ENCODE data around the gene CNTNAP5.

Gene CNTNAP5

GRCh38 chr2:124646166-124646815, 621.2 kb downstream of the CNTNAP5 start:
- no peak for DNase-seq

GRCh38 chr2:124647245-124647644, 622.2 kb downstream of the CNTNAP5 start:
- no peak for DNase-seq

GRCh38 chr2:124647663-124648062, 622.6 kb downstream of the CNTNAP5 start:
- no peak for DNase-seq

DNA sequence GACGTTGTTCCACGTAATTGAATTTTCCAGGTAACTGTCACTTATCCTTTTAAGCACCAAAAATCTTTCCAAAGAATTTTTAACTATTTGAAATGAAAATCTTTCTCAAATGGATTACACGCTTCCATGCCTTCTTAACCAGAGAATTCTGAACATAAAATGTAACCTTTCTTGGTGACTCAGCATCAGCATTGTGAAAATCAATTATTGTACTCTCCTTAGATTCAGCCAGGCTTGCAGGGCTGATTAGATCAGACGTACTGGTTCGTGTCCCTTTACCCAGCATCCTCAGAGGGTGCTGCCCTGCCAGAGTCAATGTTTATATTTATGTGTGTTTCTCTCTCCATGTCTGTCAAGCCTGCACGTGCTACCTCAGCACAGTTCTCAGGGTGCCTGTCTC, 623.9 kb downstream of the CNTNAP5 start:
- no peak for DNase-seq

DNA sequence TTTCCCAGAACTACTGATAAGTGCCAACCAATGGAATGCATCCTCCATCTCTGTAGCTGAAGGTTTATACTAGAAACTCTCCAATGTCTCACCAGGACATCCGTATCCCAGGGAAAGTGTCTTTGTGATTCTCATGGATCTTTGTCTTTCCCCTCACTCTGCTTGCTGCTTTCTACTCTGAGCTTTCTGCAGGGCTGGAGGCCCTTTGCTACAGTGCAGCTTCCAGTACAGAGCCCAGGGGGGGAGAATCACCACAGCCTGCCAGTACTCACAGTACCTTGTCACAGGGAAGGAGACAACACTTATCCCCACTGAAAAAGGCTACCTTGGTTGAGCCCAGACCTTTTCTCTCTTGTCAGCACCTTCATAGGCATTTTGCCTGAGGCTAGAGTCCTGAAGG, 627.0 kb downstream of the CNTNAP5 start:
- DNase-seq: no peak

GRCh38 chr2:124658373-124658772, 633.3 kb downstream of the CNTNAP5 start:
- no peak for DNase-seq

- DNase-seq: no peak
Observed at GRCh38 chr2:124661558-124661957, 636.5 kb downstream of the CNTNAP5 start.

GRCh38 chr2:124662946-124663644, 638.0 kb downstream of the CNTNAP5 start:
- no peak for DNase-seq

- DNase-seq: no peak
Observed at GRCh38 chr2:124663645-124663997, 638.5 kb downstream of the CNTNAP5 start.

- DNase-seq: no peak
Observed at GRCh38 chr2:124664363-124664762, 639.3 kb downstream of the CNTNAP5 start.

DNA sequence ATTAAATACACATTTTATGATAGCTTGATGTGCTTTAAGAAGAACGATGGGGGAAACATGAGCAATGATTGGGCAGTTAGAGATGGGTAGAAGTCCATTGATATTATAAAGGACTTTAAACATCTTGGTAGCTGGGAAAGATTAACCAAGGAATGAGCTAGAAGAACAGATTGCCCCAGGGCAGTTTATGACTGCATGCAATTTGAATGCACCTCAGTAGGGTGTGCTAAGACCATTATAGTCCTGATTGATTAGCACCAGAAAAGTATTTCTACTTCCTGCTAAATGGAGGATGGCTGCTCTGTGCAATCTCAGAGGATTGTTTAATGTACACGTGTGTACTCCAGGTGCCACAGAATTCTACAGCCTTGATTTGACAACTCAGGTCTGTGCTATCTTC, 641.9 kb downstream of the CNTNAP5 start:
- no peak for DNase-seq

- DNase-seq: no peak
Observed at GRCh38 chr2:124668161-124668560, 643.1 kb downstream of the CNTNAP5 start.

DNA sequence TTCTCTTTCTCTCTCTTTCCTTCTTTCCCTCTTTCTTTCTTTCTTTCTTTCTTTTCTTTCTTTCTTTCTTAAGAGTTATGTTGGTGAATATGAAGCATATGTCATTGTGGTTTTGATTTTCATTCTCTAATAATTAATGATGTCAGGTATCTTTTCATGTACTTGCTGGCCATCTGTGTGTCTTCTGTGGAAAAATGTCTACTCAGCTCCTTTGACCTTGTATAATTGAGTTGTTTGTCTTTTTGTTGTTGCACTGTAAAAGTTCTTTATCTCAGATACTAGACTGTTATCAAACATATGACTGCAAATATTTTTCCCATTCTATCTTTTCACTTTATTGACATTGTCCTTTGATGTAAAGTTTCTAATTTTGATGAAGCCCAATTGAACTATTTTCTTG, 645.1 kb downstream of the CNTNAP5 start:
- no peak for DNase-seq

DNA sequence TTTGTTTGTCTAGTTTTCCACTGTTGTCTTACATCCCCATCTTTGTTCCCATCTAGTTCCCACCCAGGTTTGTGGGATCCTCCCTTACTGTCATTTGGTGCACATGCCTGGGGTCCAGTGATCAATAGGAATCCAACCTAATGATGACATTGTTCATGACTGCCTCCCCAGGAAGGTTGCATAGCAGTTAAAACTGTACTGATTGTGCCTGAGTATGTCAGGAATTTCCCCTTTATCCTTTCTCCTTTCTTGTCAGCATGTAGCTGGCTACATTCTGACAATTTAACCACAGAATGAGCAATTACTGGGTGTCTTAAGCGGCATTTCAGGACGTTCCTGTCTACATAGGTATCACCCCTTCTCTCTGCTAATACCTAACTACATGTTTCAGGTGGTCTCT, 653.0 kb downstream of the CNTNAP5 start:
- no peak for DNase-seq

DNA sequence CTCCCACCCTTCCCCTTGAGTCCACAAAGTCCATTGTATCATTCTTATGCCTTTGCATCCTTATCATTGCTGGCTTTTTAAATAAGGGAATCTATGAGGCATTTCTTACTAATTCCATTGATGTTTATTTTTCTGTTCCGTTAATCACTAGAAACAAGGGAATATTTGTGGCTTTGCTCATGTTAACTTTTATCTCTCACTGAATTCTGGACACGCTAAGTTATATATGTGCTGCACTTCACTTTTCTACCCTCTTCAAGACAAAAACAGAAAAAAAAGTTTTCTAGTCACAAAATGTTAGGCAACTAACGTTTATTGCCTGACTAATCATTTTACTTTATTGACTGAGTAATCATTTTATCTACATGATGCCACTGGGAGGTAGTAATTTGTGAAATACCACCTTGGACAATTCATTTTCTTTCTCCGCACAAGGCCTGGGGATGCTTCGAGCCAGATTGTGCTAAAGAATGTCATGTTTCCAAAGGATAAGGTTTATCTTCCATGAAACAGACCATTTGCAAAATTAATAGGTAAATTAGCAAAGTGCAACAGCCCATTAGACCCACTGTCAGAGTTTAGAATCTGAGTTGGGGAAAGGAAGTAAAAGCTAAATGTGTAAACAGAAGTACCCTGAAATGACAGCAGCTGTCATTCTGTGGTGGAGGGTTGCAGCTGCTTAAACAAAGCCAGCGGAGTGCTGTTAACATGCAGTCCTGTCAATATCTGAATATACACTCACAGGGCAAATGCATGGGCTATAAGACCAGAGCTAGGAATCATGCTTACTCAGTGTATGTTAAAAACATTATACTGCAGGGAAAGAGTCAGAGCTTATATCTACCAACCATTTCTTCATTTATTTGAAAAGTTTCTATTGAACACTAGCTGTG, 658.7 kb downstream of the CNTNAP5 start:
- DNase-seq: no peak

DNA sequence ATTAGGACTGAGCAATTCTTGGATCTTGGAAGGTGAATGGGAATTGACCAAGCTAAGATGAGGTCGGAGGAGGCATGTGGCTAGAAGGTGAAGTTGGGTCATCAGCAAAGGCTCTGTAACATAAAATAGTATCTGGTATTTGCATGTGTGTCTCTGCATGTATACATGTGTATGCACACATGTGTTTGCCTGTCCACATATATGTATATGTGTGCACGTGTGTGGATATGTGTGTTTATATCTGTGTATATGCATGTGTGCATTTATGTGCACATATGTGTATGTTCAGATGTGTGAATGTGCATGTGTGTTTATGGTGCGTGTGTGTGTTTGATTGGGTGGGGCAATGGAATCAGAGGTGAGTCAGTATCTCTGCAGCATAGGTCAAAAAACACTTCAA, 664.3 kb downstream of the CNTNAP5 start:
- DNase-seq: no peak

DNA sequence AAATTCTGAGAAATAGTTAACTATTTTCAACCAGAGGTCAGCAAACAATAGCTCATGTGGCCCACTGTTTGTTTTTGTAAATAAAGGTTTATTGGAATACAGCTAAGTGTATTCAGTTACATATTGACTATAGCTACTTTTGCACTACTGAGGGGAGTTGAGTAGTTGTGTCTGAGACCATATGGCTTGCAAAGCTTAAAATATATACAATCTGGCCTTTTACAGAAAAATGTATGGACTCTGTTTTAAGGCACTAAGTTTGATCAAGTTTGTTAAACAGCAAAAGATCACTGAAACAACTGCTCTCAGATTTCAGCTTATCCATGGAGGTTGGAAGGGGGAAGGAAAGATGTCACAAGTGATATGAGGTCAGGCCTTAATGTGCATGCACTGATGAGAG, 667.1 kb downstream of the CNTNAP5 start:
- no peak for DNase-seq

- DNase-seq: no peak
Observed at GRCh38 chr2:124692707-124693106, 667.6 kb downstream of the CNTNAP5 start.

GRCh38 chr2:124693156-124693555, 668.1 kb downstream of the CNTNAP5 start:
- DNase-seq: no peak

DNA sequence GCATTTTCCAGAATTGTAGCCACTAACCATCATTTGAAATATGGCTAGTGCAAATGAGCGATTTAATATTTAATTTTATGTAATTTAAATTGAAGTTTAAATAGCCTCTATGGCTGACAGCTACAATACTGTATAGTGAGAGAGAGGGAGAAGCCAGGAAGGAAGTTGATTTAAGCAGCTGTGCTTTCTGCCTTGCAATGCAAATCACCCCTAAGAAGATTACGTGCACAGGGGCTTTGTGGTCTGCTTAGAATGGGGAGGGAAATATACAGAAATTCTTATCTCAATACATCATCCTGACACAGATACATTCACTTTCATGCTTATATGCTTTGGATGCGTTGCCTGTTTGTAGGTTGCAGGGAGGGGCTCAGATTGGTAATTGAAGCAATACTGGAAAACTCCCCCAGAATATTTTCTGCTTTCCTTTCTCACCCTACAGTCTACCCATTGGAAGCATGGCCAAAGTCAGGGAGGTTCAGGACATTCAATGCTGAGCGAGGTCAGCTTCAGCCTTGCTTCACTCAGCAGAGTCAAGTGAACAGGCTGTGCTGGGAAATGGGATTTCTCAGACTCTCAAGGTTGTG, 674.0 kb downstream of the CNTNAP5 start:
- no peak for DNase-seq

GRCh38 chr2:124702777-124703176, 677.7 kb downstream of the CNTNAP5 start:
- no peak for DNase-seq

DNA sequence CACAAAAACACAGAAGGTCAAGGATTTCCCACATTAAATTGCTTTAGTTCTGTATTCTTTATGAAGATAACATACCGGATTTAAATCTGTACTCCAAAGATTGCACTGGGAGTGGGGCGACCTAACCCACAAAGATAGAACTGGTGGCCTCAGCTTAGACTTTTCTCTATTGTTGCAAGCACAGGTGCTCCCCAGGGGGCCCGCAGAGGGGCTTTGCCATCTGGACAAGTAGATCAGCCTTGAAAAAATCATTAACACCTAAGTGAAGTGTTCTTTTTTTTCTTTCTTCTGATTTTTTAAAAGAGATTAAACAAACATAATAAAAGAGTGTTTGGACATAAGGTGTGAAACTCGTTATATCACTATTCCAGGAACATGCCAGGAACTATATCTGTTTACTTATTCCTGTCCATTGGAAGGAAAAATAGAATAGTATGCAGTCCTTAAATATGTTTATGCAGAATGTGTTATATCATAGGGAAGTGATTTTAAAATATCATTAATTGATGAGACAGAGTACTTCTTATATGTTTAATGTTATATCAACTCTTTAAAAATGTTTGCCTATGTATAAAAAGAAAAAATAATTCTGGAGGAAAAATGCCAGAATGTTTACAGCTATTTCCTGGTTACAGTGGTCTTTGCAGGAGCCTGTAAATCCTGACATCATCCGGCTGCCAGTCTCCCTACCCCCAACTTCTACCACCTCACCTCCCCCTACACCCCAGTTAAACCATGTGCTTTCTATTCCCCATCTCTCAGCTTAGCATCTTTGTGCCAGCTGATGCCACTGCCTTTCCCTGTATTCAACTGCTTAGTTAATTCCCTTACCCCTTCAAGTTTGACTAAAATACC, 679.2 kb downstream of the CNTNAP5 start:
- no peak for DNase-seq

- DNase-seq: no peak
Observed at GRCh38 chr2:124708661-124709060, 683.6 kb downstream of the CNTNAP5 start.
